Measurements from ENCODE around the gene SIAH1.

DNA sequence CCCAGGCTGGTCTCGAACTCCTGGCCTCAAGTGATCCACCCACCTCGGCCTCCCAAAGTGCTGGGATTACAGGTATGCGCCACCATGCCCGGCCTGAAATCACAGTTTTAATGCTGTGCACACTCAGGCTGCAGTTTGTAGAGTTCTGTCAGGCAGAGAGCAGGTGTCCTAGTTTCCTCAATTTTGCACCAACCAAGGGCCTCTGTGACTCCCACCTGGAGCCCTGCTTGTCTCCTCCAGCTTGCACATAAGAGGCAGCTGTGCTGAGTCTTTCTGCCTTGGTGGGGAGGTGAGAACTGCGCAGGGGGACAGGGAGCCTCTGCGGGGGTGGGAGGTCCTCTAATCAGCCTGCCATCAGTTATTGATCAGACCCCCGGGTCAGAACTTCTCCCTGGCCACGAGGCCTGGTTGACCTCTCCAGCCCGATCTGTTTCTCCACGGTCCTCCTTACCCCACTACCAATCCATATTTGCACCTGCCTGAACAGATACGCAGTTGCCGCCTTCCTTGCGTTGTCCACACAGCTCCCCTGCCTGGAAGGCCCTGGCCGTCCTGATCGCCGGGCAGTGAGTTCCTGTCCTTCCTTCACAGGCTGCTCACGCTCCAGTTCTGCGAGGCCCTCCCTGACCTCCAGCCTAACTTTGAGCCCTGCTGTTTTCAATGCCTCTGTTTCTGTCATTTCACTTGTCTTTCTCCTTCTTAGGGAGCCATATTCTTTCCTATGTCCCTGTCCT is 48.1 kb upstream of the SIAH1 start:
- TF ChIP-seq, protein P1, sequence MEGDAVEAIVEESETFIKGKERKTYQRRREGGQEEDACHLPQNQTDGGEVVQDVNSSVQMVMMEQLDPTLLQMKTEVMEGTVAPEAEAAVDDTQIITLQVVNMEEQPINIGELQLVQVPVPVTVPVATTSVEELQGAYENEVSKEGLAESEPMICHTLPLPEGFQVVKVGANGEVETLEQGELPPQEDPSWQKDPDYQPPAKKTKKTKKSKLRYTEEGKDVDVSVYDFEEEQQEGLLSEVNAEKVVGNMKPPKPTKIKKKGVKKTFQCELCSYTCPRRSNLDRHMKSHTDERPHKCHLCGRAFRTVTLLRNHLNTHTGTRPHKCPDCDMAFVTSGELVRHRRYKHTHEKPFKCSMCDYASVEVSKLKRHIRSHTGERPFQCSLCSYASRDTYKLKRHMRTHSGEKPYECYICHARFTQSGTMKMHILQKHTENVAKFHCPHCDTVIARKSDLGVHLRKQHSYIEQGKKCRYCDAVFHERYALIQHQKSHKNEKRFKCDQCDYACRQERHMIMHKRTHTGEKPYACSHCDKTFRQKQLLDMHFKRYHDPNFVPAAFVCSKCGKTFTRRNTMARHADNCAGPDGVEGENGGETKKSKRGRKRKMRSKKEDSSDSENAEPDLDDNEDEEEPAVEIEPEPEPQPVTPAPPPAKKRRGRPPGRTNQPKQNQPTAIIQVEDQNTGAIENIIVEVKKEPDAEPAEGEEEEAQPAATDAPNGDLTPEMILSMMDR (IDR thresholded peaks at IDR 0.05): no peak
- TF ChIP-seq POLR2A (IDR thresholded peaks at IDR 0.05): no peak
